PFSK-1 (cell line): ENCODE data around the gene PDGFC.

Source experiments
- POLR2AphosphoS5 ChIP-seq: IDR thresholded peaks from 2 replicates; pipeline ENCODE4 v1.6.1; 2012; ENCODE audit warnings: low read depth, mild to moderate bottlenecking, control low read depth, low read length, moderate library complexity
- SIN3A ChIP-seq: IDR thresholded peaks from 2 replicates; pipeline ENCODE4 v1.6.1; 2012; ENCODE audit warnings: mild to moderate bottlenecking, low read length, moderate library complexity, borderline replicate concordance; ENCODE audit not compliant: insufficient read depth
- TAF1 ChIP-seq: IDR thresholded peaks from 2 replicates; pipeline ENCODE4 v1.6.1; 2012; ENCODE audit warnings: low read length, control low read depth, borderline replicate concordance; ENCODE audit not compliant: insufficient read depth

- TF ChIP-seq POLR2AphosphoS5 = no peak
- TF ChIP-seq TAF1 = no peak
- no peak for TF ChIP-seq SIN3A
These were observed 189.1 kb downstream of the PDGFC start for GRCh38 chr4:156782491-156782890.
